Adipocyte (in vitro differentiated cells): ENCODE data around the gene PALMD.
A peak's percentile ranks its signal among the peaks of the same experiment; 100 is the strongest.

ENCODE experiments used
- DNase-seq: peaks from one replicate; pipeline ENCODE4 v3.0.0-alpha.2; 2015; ENCODE audit warnings: low read depth
- H3K27me3 ChIP-seq: replicated peaks from 2 replicates; pipeline ENCODE4 v1.7.0; 2013; ENCODE audit warnings: mild to moderate bottlenecking, low read length, moderate library complexity; ENCODE audit not compliant: control insufficient read depth, insufficient read depth
- H3K36me3 ChIP-seq: 2 replicates; pipeline ENCODE4 v1.7.0; 2013; ENCODE audit warnings: low read length, mild to moderate bottlenecking, moderate library complexity; ENCODE audit not compliant: control insufficient read depth, insufficient read depth, severe bottlenecking
- H3K4me1 ChIP-seq: 2 replicates; pipeline ENCODE4 v1.7.0; 2013; ENCODE audit warnings: mild to moderate bottlenecking, low read length, moderate library complexity; ENCODE audit not compliant: control insufficient read depth, insufficient read depth
- H3K4me3 ChIP-seq: 2 replicates; pipeline ENCODE4 v1.7.0; 2013; ENCODE audit warnings: mild to moderate bottlenecking, low read length, moderate library complexity
- H3K9ac ChIP-seq: 2 replicates; pipeline ENCODE4 v1.7.0; 2013; ENCODE audit warnings: mild to moderate bottlenecking, low read length, moderate library complexity
- H3K9me3 ChIP-seq: 2 replicates; pipeline ENCODE4 v1.7.0; 2013; ENCODE audit warnings: mild to moderate bottlenecking, low read length, moderate library complexity; ENCODE audit not compliant: control insufficient read depth

PALMD gene

GRCh38 chr1:99607590-99607989 is 38.3 kb upstream of the PALMD start:
- Histone ChIP-seq H3K27me3 (no peaks in the 10 kb centered on the region), H3K4me3 (no peak overlapping the region), H3K9me3 (peaks cover 10% of the 10 kb centered on the region), H3K36me3 (no peaks in the 10 kb centered on the region), H3K4me1 (peaks cover 8% of the 10 kb centered on the region), H3K9ac (no peak overlapping the region)
- DNase-seq: no peak

DNA sequence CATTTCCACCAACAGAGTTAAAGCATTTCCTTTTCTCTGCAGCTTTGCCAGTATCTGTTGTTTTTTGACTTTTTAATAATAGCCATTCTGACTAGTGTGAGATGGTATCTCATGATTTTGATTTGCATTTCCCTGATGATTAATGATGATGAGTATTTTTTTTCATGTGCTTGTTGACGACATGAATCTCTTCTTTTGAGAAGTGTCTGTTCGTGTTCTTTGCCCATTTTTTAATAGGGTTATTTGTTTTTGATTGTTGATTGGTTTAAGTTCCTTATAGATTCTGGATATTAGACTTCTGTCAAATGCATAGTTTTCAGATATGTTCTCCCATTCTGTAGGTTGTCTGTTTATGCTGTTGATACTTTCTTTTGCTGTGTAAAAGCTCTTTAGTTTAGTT is 37.9 kb upstream of the PALMD start:
- no peak overlapping the region for H3K9ac ChIP-seq
- no peaks in the 10 kb centered on the region for H3K27me3 ChIP-seq
- no peak for DNase-seq

GRCh38 chr1:99613716-99614115 is 32.2 kb upstream of the PALMD start:
- Histone ChIP-seq H3K27me3 (no peaks in the 10 kb centered on the region), H3K9ac (no peak overlapping the region), H3K4me1 (no peaks in the 10 kb centered on the region), H3K36me3 (no peaks in the 10 kb centered on the region), H3K4me3 (no peak overlapping the region), H3K9me3 (no peaks in the 10 kb centered on the region)
- peak; percentile 16 for DNase-seq

More for the DNA sequence above, 37.9 kb upstream of the PALMD start:
- Histone ChIP-seq H3K9me3 (peaks cover 10% of the 10 kb centered on the region), H3K4me1 (peaks cover 8% of the 10 kb centered on the region), H3K36me3 (no peaks in the 10 kb centered on the region), H3K4me3 (no peak overlapping the region)

- Histone ChIP-seq H3K9me3 (no peaks in the 10 kb centered on the region), H3K36me3 (no peaks in the 10 kb centered on the region), H3K27me3 (no peaks in the 10 kb centered on the region), H3K4me3 (no peak overlapping the region), H3K4me1 (no peaks in the 10 kb centered on the region), H3K9ac (no peak overlapping the region)
- no peak for DNase-seq
Observed at GRCh38 chr1:99614728-99615127, 31.2 kb upstream of the PALMD start.

GRCh38 chr1:99619583-99619982 is 26.3 kb upstream of the PALMD start:
- DNase-seq: no peak

GRCh38 chr1:99621340-99621901 is 24.5 kb upstream of the PALMD start:
- Histone ChIP-seq H3K4me3 (no peak overlapping the region), H3K9ac (no peak overlapping the region), H3K36me3 (no peaks in the 10 kb centered on the region), H3K4me1 (no peaks in the 10 kb centered on the region), H3K9me3 (no peaks in the 10 kb centered on the region), H3K27me3 (no peaks in the 10 kb centered on the region)
- no peak for DNase-seq

More at GRCh38 chr1:99619583-99619982, 26.3 kb upstream of the PALMD start:
- H3K4me1 ChIP-seq: no peaks in the 10 kb centered on the region
- H3K36me3 ChIP-seq: no peaks in the 10 kb centered on the region
- no peak overlapping the region for H3K4me3 ChIP-seq
- no peaks in the 10 kb centered on the region for H3K27me3 ChIP-seq
- H3K9ac ChIP-seq: no peak overlapping the region
- H3K9me3 ChIP-seq: no peaks in the 10 kb centered on the region

DNA sequence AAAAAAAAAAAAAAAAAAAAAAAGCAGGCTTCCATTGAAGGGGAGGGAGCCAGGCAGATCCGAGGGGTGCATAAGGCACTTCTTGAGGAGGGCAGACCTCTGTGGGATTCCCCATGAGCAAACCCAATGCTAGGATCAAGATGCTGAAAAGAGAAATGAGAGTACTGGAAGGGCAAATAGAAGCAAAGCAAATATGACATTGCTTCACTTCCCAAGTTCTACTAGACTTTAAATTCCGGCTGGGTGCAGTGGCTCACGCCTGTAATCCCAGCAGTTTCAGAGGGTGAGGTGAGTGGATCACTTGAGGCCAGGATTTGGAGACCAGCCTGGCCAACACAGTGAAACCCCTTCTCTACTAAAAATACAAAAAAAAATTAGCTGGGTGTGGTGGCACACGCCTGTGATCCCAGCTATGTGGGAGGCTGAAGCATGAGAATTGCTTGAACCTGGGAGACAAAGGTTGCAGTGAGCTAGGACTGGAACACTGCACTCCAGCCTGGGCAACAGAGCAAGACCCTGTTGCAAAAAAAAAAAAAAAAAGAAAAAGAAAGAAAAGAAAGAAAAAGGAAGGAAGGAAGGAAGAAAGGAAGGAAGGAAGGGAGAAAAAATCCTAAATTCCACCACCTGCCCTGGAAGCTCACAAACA is 23.1 kb upstream of the PALMD start:
- Histone ChIP-seq H3K9ac (no peak overlapping the region), H3K4me3 (no peak overlapping the region), H3K36me3 (no peaks in the 10 kb centered on the region), H3K9me3 (no peaks in the 10 kb centered on the region), H3K4me1 (no peaks in the 10 kb centered on the region), H3K27me3 (no peaks in the 10 kb centered on the region)
- no peak for DNase-seq

GRCh38 chr1:99623554-99623953 is 22.4 kb upstream of the PALMD start:
- Histone ChIP-seq H3K27me3 (no peaks in the 10 kb centered on the region), H3K9me3 (no peaks in the 10 kb centered on the region)

GRCh38 chr1:99627615-99628014 is 18.3 kb upstream of the PALMD start:
- Histone ChIP-seq H3K36me3 (no peaks in the 10 kb centered on the region), H3K9me3 (no peaks in the 10 kb centered on the region)
- no peak for DNase-seq

More at GRCh38 chr1:99623554-99623953, 22.4 kb upstream of the PALMD start:
- H3K36me3 ChIP-seq: no peaks in the 10 kb centered on the region
- no peak overlapping the region for H3K9ac ChIP-seq
- no peaks in the 10 kb centered on the region for H3K4me1 ChIP-seq
- H3K4me3 ChIP-seq: no peak overlapping the region
- no peak for DNase-seq

GRCh38 chr1:99629164-99629563 is 16.7 kb upstream of the PALMD start:
- Histone ChIP-seq H3K9ac (no peak overlapping the region), H3K4me3 (no peak overlapping the region), H3K9me3 (no peaks in the 10 kb centered on the region), H3K36me3 (no peaks in the 10 kb centered on the region), H3K27me3 (no peaks in the 10 kb centered on the region), H3K4me1 (no peaks in the 10 kb centered on the region)
- DNase-seq: no peak

More at GRCh38 chr1:99627615-99628014, 18.3 kb upstream of the PALMD start:
- no peak overlapping the region for H3K9ac ChIP-seq
- no peak overlapping the region for H3K4me3 ChIP-seq
- no peaks in the 10 kb centered on the region for H3K4me1 ChIP-seq
- H3K27me3 ChIP-seq: no peaks in the 10 kb centered on the region

DNA sequence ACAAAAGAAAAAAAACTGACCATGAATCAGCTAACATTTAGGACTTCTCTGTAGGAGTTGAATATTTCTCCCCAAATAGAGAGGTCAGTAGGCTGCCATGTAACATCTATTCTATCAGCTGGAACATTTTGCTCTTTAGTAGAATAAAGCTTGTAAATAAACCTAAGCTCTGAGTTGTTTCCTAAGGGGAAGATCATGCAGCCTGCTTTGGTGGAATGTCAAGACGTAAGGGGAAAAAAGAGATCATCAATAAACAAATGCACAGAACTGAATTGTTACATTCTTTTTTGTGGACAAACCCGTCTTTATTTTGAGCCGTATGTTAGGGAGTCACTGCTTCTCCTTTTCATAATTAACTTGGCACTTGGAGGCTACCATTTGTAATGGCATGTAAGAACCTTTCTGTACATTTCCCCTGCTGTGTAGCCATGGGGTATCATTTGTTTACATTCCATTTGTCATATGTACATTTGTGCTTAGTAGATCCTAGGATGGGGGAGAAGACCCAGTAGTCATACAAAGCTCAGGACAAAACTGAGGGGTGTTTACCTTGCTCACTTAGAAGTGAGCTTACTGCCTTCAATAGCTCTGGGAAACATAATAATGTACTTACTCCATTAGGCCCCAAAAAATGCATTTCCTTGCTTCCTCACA is 10.8 kb upstream of the PALMD start:
- H3K9ac ChIP-seq: no peak overlapping the region
- no peak overlapping the region for H3K4me3 ChIP-seq
- no peaks in the 10 kb centered on the region for H3K9me3 ChIP-seq
- no peaks in the 10 kb centered on the region for H3K36me3 ChIP-seq
- DNase-seq: no peak
- H3K27me3 ChIP-seq: no peaks in the 10 kb centered on the region
- H3K4me1 ChIP-seq: peaks cover 18% of the 10 kb centered on the region
